Heart left ventricle (tissue), 13 donors: Measurements from ENCODE around the gene PRG3.

ENCODE experiments used
- POLR2A ChIP-seq, 2 donors: fragments of 450-650 bp; IDR thresholded peaks; one replicate each; pipeline ENCODE4 v1.6.1; 2017; ENCODE audit warnings: antibody characterized with exemption in 2 of 2, mild to moderate bottlenecking in 2 of 2, moderate library complexity in 2 of 2
- TF ChIP-seq, protein P1 (sequence below), 12 donors: fragments of 200-600 bp; sonication (generic) in 4 of 12; IDR thresholded peaks; one replicate each; pipeline versions ENCODE4 v1.5.0 to v1.8.0; 2018 to 2022; ENCODE audit warnings: antibody characterized with exemption in 12 of 12, mild to moderate bottlenecking in 5 of 12
- donor health status: ischemic (EF 13 %, LVEDD 7.1; RV severe dilation, severe dysfunction).
- donor health status: DM: no; HTN: yes; CAD: no.
- donor health status: DM: no; HTN: no; CAD: no.
- donor health status: ischemic (EF 25% LVEDD 6.9; RV normal size, moderate dysfunction).
- donor health status: ischemic (EF 25% LVEDD 5.7; RV mildly dilated, moderate dysfunction).
- donor health status: ischemic (EF 35%, LVEDD 5.7; RV mildly dilated, moderate dysfunction).
- donor health status: nonischemic (EF 11% LVEDD 7.7; RV severe dilation, severe dysfunction).
- donor health status: DM: yes; HTN: yes; CAD: no.
- donor health status: PGD.
- donor health status: ischemic (EF 29% LVEDD 5.4; RV normal size, mild dysfunction).
- donor health status: nonischemic (EF 23%, LVEDD 6.1; RV moderate dilation, normal function).

DNA sequence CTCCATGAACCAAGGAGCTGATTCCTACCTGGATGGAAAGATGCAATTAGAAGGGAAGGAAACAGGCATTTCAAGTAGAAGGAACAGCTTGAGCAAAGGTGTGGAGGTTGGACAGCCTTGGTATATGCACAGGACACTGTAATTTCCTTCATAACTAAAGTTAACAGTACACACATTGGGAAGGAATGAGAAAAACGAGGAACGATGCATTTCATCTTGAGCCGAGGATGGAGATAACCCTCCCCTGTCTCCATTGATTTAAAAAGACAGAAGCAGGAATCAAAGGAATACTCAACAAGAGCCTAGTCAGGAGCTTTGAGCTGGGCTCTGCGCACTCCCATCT is 11.8 kb upstream of the PRG3 start:
- TF ChIP-seq, protein P1, sequence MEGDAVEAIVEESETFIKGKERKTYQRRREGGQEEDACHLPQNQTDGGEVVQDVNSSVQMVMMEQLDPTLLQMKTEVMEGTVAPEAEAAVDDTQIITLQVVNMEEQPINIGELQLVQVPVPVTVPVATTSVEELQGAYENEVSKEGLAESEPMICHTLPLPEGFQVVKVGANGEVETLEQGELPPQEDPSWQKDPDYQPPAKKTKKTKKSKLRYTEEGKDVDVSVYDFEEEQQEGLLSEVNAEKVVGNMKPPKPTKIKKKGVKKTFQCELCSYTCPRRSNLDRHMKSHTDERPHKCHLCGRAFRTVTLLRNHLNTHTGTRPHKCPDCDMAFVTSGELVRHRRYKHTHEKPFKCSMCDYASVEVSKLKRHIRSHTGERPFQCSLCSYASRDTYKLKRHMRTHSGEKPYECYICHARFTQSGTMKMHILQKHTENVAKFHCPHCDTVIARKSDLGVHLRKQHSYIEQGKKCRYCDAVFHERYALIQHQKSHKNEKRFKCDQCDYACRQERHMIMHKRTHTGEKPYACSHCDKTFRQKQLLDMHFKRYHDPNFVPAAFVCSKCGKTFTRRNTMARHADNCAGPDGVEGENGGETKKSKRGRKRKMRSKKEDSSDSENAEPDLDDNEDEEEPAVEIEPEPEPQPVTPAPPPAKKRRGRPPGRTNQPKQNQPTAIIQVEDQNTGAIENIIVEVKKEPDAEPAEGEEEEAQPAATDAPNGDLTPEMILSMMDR (IDR thresholded peaks at IDR 0.05), result no peak
- TF ChIP-seq POLR2A (IDR thresholded peaks at IDR 0.05), result no peak
